Measurements from ENCODE around the gene USP43. TPM values are rescaled to one million over a fixed set of nuclear protein-coding genes. Genes with fewer than 3 reads are reported as not detected.

Gene USP43
- total and polyA plus RNA-seq, 2 donors (not counting 1 experiment from before 2014, with no cell fraction given) = 0.16 to 0.30 TPM

GRCh38 chr17:9771465-9771864 is 126.1 kb downstream of the USP43 start:
- no peaks in the 10 kb centered on the region for H3K27me3 ChIP-seq (replicated peaks in 1 of 4; ENCODE audit: control extremely low read depth in 1 of 4, control insufficient read depth in 3 of 4, insufficient read depth in 4 of 4, low read length in 3 of 4)
- intact Hi-C loops (cut with micrococcal nuclease) = no loop called here
- WGBS (ENCODE audit: insufficient coverage) = 90% methylated on average over 27 of the region's 27 CpGs
- H3K9me3 ChIP-seq (ENCODE audit: control extremely low read depth in 1 of 3, control insufficient read depth in 2 of 3, insufficient read depth in 1 of 3, low read length in 2 of 3) = peaks cover 0 to 5% (median 0%) of the 10 kb centered on the region in 3 donors
- no peak overlapping the region for H2AFZ ChIP-seq (ENCODE audit: insufficient read depth, low read depth, low read length, poor library complexity, severe bottlenecking)
- no peak overlapping the region for H3K4me2 ChIP-seq (replicated peaks; ENCODE audit: low read depth, low read length, poor library complexity, severe bottlenecking)
- Mint-ChIP-seq H3K9me3 (ENCODE audit: insufficient read depth) (no peaks in the 10 kb centered on the region), H3K27ac (no peak overlapping the region), H3K27me3 (peaks cover 6% of the 10 kb centered on the region), H3K4me3 (no peak overlapping the region), H3K4me1 (no peaks in the 10 kb centered on the region)
- H3K9ac ChIP-seq (ENCODE audit: low read length) = no peak overlapping the region
- H3K27ac ChIP-seq (ENCODE audit: low read length in 2 of 2) = no peak overlapping the region
- ChIA-PET POLR2A (no interaction called here), CTCF (no interaction called here)
- H3K36me3 ChIP-seq (replicated peaks in 1 of 2; ENCODE audit: control extremely low read depth in 1 of 2, control insufficient read depth in 1 of 2, extremely low read depth in 1 of 2, insufficient read depth in 2 of 2, low read length in 1 of 2) = no peaks in the 10 kb centered on the region
- no peaks in the 10 kb centered on the region for H3K4me1 ChIP-seq (ENCODE audit: control insufficient read depth in 2 of 2, insufficient read depth in 2 of 2, low read length in 2 of 2)
- DNase-seq (no peak), ATAC-seq (ENCODE audit: low read depth) (no peak)
- TF ChIP-seq EZH2 (IDR thresholded peaks at IDR 0.05; ENCODE audit: borderline replicate concordance, insufficient read depth, low read depth, low read length, poor library complexity, severe bottlenecking) = no peak
- no peak for TF ChIP-seq CTCF (IDR thresholded peaks at IDR 0.05)
- H4K20me1 ChIP-seq (ENCODE audit: control insufficient read depth, insufficient read depth, low read length, poor library complexity, severe bottlenecking) = no peaks in the 10 kb centered on the region
- H3K4me3 ChIP-seq (ENCODE audit: control extremely low read depth in 1 of 5, extremely low read depth in 1 of 5, insufficient read depth in 1 of 5, low read depth in 2 of 5, low read length in 4 of 5) = no peak overlapping the region
- H3K79me2 ChIP-seq (ENCODE audit: control insufficient read depth, insufficient read depth, low read length) = no peaks in the 10 kb centered on the region

GRCh38 chr17:9772658-9773057 is 127.3 kb downstream of the USP43 start:
- Histone ChIP-seq H3K4me3 (ENCODE audit: control extremely low read depth in 1 of 5, extremely low read depth in 1 of 5, insufficient read depth in 1 of 5, low read depth in 2 of 5, low read length in 4 of 5) (no peak overlapping the region), H3K9me3 (ENCODE audit: control extremely low read depth in 1 of 3, control insufficient read depth in 2 of 3, insufficient read depth in 1 of 3, low read length in 2 of 3) (peaks cover 0 to 5% (median 0%) of the 10 kb centered on the region in 3 donors), H3K27ac (ENCODE audit: low read length in 2 of 2) (no peak overlapping the region), H3K27me3 (replicated peaks in 1 of 4; ENCODE audit: control extremely low read depth in 1 of 4, control insufficient read depth in 3 of 4, insufficient read depth in 4 of 4, low read length in 3 of 4) (peaks cover 0 to 4% (median 0%) of the 10 kb centered on the region in 4 experiments), H3K36me3 (replicated peaks in 1 of 2; ENCODE audit: control extremely low read depth in 1 of 2, control insufficient read depth in 1 of 2, extremely low read depth in 1 of 2, insufficient read depth in 2 of 2, low read length in 1 of 2) (no peaks in the 10 kb centered on the region), H3K4me1 (ENCODE audit: control insufficient read depth in 2 of 2, insufficient read depth in 2 of 2, low read length in 2 of 2) (no peaks in the 10 kb centered on the region), H2AFZ (ENCODE audit: insufficient read depth, low read depth, low read length, poor library complexity, severe bottlenecking) (no peak overlapping the region), H3K4me2 (replicated peaks; ENCODE audit: low read depth, low read length, poor library complexity, severe bottlenecking) (no peak overlapping the region), H3K79me2 (ENCODE audit: control insufficient read depth, insufficient read depth, low read length) (no peaks in the 10 kb centered on the region), H3K9ac (ENCODE audit: low read length) (no peak overlapping the region), H4K20me1 (ENCODE audit: control insufficient read depth, insufficient read depth, low read length, poor library complexity, severe bottlenecking) (no peaks in the 10 kb centered on the region)
- peaks cover 4% of the 10 kb centered on the region for H3K27me3 Mint-ChIP-seq
- ATAC-seq (ENCODE audit: low read depth) (no peak), DNase-seq (no peak)
- CTCF ChIA-PET = no interaction called here
- no peak overlapping the region for H3K27ac Mint-ChIP-seq
- intact Hi-C loops (cut with micrococcal nuclease) = no loop called here
- H3K4me3 Mint-ChIP-seq = no peak overlapping the region
- no peak for TF ChIP-seq EZH2 (IDR thresholded peaks at IDR 0.05; ENCODE audit: borderline replicate concordance, insufficient read depth, low read depth, low read length, poor library complexity, severe bottlenecking)
- TF ChIP-seq CTCF (IDR thresholded peaks at IDR 0.05) = no peak
- no peaks in the 10 kb centered on the region for H3K4me1 Mint-ChIP-seq
- WGBS (ENCODE audit: insufficient coverage) = 90% methylated on average over 17 of the region's 19 CpGs
- H3K9me3 Mint-ChIP-seq (ENCODE audit: insufficient read depth) = no peaks in the 10 kb centered on the region
- POLR2A ChIA-PET = no interaction called here
